22Rv1 (cell line): ENCODE measurements around the gene DUSP28.

Experiments
- ZFX ChIP-seq: fragments of 450-650 bp; IDR thresholded peaks from 2 replicates; pipeline ENCODE4 v1.6.1; 2017; ENCODE audit warnings: antibody characterized with exemption, borderline replicate concordance
- TF ChIP-seq, protein P1 (sequence below): fragments of 450-650 bp; IDR thresholded peaks from 2 replicates; pipeline ENCODE4 v1.5.1; 2017; ENCODE audit warnings: mild to moderate bottlenecking

DNA sequence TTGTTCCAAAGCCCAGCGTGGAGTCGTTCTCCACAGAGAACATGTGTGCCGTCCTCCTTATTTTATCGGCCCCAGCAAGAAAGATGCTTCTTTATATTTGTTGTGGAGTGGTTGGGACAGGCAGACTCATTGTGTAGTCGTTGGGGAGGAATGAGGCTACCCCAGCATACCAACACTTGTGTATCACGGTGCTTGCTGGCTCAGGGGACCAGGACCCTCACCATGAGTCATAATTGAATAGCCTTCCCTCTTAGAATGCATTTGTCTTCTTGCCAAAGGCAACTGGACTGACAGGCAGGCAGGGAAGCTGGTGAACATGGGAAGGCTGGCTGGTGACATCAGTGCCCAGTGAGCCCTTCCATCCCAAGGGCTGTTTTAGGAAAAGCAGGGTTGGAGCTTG lies 31.1 kb downstream of the DUSP28 start:
- TF ChIP-seq, protein P1, sequence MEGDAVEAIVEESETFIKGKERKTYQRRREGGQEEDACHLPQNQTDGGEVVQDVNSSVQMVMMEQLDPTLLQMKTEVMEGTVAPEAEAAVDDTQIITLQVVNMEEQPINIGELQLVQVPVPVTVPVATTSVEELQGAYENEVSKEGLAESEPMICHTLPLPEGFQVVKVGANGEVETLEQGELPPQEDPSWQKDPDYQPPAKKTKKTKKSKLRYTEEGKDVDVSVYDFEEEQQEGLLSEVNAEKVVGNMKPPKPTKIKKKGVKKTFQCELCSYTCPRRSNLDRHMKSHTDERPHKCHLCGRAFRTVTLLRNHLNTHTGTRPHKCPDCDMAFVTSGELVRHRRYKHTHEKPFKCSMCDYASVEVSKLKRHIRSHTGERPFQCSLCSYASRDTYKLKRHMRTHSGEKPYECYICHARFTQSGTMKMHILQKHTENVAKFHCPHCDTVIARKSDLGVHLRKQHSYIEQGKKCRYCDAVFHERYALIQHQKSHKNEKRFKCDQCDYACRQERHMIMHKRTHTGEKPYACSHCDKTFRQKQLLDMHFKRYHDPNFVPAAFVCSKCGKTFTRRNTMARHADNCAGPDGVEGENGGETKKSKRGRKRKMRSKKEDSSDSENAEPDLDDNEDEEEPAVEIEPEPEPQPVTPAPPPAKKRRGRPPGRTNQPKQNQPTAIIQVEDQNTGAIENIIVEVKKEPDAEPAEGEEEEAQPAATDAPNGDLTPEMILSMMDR: no peak
- no peak for TF ChIP-seq ZFX
